Upper lobe of right lung (tissue), 1 donor: ENCODE results near the gene TEX14. TPM values are rescaled to one million over a fixed set of nuclear protein-coding genes. Genes with fewer than 3 reads are reported as not detected.

Experiments used
- ATAC-seq: fragments of 200-7000 bp; cut with Tn5 transposase; one replicate; pipeline ENCODE4 v1.9.1; 2020; ENCODE audit warnings: mild to moderate bottlenecking, moderate library complexity
- DNase-seq: peaks from one replicate; pipeline ENCODE4 v3.0.0-alpha.2; 2020
- H3K27ac ChIP-seq: fragments of 200-600 bp; one replicate; pipeline ENCODE4 v1.8.0; 2022
- H3K27me3 ChIP-seq: fragments of 200-600 bp; one replicate; pipeline ENCODE4 v1.8.0; 2022; ENCODE audit warnings: mild to moderate bottlenecking
- H3K36me3 ChIP-seq: fragments of 200-600 bp; one replicate; pipeline ENCODE4 v1.8.0; 2022
- H3K4me1 ChIP-seq: fragments of 200-600 bp; one replicate; pipeline ENCODE4 v1.8.0; 2022
- H3K4me3 ChIP-seq: fragments of 200-600 bp; one replicate; pipeline ENCODE4 v1.8.0; 2022; ENCODE audit warnings: mild to moderate bottlenecking
- H3K9me3 ChIP-seq: fragments of 200-600 bp; one replicate; pipeline ENCODE4 v1.8.0; 2022
- intact Hi-C: fragments of 100-400 bp; cut with DNase I; formaldehyde crosslinking; loops from one replicate; pipeline ENCODE4 v1.11.0; 2022
- total RNA-seq: library from RNA; stranded (reverse); fragmentation: NEBNext Ultra II Directional; extraction: Animal tissue kit (Norgen Biotek cat#: 25700); gene quantifications from one replicate; pipeline ENCODE4 v1.2.1, GENCODE V29; 2021
- TF ChIP-seq, protein P1 (sequence below): fragments of 200-600 bp; IDR thresholded peaks from one replicate; pipeline ENCODE4 v1.8.0; 2022; ENCODE audit warnings: antibody characterized with exemption
- donor health status: DM: no; HTN: yes; CAD: no; lungs with severe emphysema.

Gene TEX14
- total RNA-seq, 1 donor from 2014 or later: 1.3 TPM

DNA sequence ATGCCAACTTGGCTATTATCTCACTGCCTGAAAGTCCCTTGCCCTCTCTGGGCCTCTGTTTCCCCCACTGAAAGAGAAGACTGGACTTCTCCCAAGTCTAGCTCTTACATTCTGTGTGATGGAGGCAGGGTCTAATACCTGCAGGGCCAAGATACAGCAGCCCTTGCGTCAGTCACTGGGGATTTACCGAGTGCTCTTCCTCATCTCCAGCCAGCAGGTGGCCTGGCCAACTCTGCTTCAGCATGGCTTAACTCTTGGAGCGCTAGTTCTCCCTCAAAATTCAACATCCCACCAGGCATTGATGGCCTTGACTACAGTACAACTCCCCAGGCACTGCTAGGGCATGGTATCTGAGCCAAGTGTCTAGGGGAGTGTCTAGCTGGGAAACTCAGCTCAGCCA, 157.5 kb downstream of the TEX14 start:
- no peaks in the 10 kb centered on the region for H3K9me3 ChIP-seq
- TF ChIP-seq, protein P1, sequence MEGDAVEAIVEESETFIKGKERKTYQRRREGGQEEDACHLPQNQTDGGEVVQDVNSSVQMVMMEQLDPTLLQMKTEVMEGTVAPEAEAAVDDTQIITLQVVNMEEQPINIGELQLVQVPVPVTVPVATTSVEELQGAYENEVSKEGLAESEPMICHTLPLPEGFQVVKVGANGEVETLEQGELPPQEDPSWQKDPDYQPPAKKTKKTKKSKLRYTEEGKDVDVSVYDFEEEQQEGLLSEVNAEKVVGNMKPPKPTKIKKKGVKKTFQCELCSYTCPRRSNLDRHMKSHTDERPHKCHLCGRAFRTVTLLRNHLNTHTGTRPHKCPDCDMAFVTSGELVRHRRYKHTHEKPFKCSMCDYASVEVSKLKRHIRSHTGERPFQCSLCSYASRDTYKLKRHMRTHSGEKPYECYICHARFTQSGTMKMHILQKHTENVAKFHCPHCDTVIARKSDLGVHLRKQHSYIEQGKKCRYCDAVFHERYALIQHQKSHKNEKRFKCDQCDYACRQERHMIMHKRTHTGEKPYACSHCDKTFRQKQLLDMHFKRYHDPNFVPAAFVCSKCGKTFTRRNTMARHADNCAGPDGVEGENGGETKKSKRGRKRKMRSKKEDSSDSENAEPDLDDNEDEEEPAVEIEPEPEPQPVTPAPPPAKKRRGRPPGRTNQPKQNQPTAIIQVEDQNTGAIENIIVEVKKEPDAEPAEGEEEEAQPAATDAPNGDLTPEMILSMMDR: no peak

GRCh38 chr17:58533616-58534188, 158.1 kb downstream of the TEX14 start:
- intact Hi-C loops: no loop called here
- ATAC-seq (no peak), DNase-seq (no peak)
- H3K27ac ChIP-seq: no peak overlapping the region
- TF ChIP-seq, protein P1: no peak
- no peaks in the 10 kb centered on the region for H3K27me3 ChIP-seq
- no peak overlapping the region for H3K4me3 ChIP-seq
- no peaks in the 10 kb centered on the region for H3K36me3 ChIP-seq
- no peaks in the 10 kb centered on the region for H3K9me3 ChIP-seq
- H3K4me1 ChIP-seq: peaks cover 9% of the 10 kb centered on the region

More for the DNA sequence above, 157.5 kb downstream of the TEX14 start:
- Histone ChIP-seq H3K27ac (no peak overlapping the region), H3K27me3 (no peaks in the 10 kb centered on the region), H3K36me3 (no peaks in the 10 kb centered on the region), H3K4me3 (no peak overlapping the region), H3K4me1 (peaks cover 9% of the 10 kb centered on the region)
- no peak for DNase-seq
- intact Hi-C loops: no loop called here
- ATAC-seq: no peak

- TF ChIP-seq, protein P1: no peak
- H3K4me3 ChIP-seq: peak overlapping the region; percentile 57
- H3K36me3 ChIP-seq: no peaks in the 10 kb centered on the region
- peaks cover 16% of the 10 kb centered on the region for H3K4me1 ChIP-seq
- DNase-seq: no peak
- intact Hi-C loops: no loop called here
- no peaks in the 10 kb centered on the region for H3K27me3 ChIP-seq
- ATAC-seq: no peak
- H3K9me3 ChIP-seq: no peaks in the 10 kb centered on the region
- peak overlapping the region; percentile 42 for H3K27ac ChIP-seq
Measured at GRCh38 chr17:58532555-58532951, 159.3 kb downstream of the TEX14 start.

DNA sequence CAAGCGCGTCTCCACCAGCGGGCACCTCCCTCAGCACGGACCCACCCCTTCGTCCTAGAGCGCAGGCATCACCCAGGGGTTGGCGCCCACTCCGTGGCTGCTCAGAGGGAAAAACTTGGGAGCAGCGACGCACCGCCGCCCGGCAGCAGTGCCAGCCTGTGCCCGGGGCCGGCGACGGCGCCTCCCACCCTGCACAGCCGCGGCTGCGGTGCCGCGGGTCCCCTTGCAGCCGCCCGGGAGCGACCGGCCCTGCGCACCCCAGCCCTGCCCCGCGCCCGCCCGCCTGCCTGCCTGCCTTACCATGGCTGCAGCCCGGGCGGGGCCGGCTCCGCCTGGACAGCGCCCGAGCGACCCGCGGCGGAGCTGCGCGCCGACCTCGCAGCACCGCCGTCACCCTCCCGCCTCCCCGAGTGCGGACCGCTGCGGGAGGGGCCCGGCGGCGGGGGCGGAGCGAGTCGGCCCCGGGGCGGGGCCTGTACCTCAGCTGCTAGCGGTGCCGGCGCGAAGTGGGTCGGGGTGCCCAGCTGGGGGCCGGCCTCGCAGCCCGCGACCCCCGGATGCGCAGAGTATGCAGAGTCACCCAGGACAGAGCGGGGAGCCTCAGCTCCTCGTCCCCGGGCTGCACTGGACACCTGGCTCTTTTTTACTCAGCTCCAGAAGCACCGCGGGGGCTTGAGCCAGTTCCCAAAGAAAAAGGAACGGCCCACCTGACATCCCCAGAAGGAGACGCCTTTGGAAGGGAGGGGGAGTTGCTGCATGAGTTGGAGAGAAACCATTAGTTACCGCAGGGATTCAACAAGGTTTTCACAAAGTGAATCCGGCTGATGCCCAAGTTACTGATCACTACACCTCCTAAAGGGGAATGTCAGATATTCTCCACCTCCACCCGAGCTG, 159.9 kb downstream of the TEX14 start:
- no peaks in the 10 kb centered on the region for H3K27me3 ChIP-seq
- H3K4me3 ChIP-seq: peak overlapping the region; percentile 57
- no peaks in the 10 kb centered on the region for H3K9me3 ChIP-seq
- peak; percentile 79 for DNase-seq
- H3K27ac ChIP-seq: peak overlapping the region; percentile 58
- ATAC-seq: peak; percentile 89
- TF ChIP-seq, protein P1: no peak
- H3K4me1 ChIP-seq: peaks cover 22% of the 10 kb centered on the region
- intact Hi-C loops: no loop called here
- no peaks in the 10 kb centered on the region for H3K36me3 ChIP-seq

- H3K36me3 ChIP-seq: no peaks in the 10 kb centered on the region
- DNase-seq: no peak
- H3K4me3 ChIP-seq: peak overlapping the region; percentile 57
- intact Hi-C loops: no loop called here
- peak overlapping the region; percentile 58 for H3K27ac ChIP-seq
- peaks cover 25% of the 10 kb centered on the region for H3K4me1 ChIP-seq
- ATAC-seq: no peak
- TF ChIP-seq, protein P1: no peak
- no peaks in the 10 kb centered on the region for H3K27me3 ChIP-seq
- H3K9me3 ChIP-seq: no peaks in the 10 kb centered on the region
Measured at GRCh38 chr17:58531122-58531521, 160.7 kb downstream of the TEX14 start.
